Mesenchymal stem cell (in vitro differentiated cells and primary cell): ENCODE results near the gene WNT8B.

ENCODE experiments used
- DNase-seq: peaks from one replicate; pipeline ENCODE4 v3.0.0-alpha.2; 2013
- H2AFZ ChIP-seq: one replicate; pipeline ENCODE4 v1.6.1; 2013; ENCODE audit warnings: low read depth, mild to moderate bottlenecking, control low read depth, inconsistent platforms, low read length, moderate library complexity
- H2AK5ac ChIP-seq: 2 replicates; pipeline ENCODE4 v1.6.1; 2013; ENCODE audit warnings: low read length, moderate library complexity, mild to moderate bottlenecking, inconsistent platforms; ENCODE audit not compliant: severe bottlenecking
- H2BK120ac ChIP-seq: one replicate; pipeline ENCODE4 v1.6.1; 2013; ENCODE audit warnings: low read depth, mild to moderate bottlenecking, inconsistent platforms, low read length, moderate library complexity
- H2BK12ac ChIP-seq, 2 experiments: one replicate each; pipeline ENCODE4 v1.6.1; 2013; ENCODE audit warnings: inconsistent platforms in 2 of 2, low read length in 2 of 2, mild to moderate bottlenecking in 2 of 2, moderate library complexity in 2 of 2, control low read depth in 1 of 2
- H2BK15ac ChIP-seq: one replicate; pipeline ENCODE4 v1.6.1; 2013; ENCODE audit warnings: mild to moderate bottlenecking, low read depth, inconsistent platforms; ENCODE audit not compliant: poor library complexity, severe bottlenecking
- H2BK5ac ChIP-seq: 2 replicates; pipeline ENCODE4 v1.6.1; 2013; ENCODE audit warnings: low read depth, mild to moderate bottlenecking, low read length, control low read depth, inconsistent platforms; ENCODE audit not compliant: poor library complexity, severe bottlenecking
- H3K14ac ChIP-seq, 2 experiments: one replicate each; pipeline ENCODE4 v1.6.1; 2013; ENCODE audit warnings: inconsistent platforms in 2 of 2, low read length in 2 of 2, control low read depth in 1 of 2, mild to moderate bottlenecking in 1 of 2, moderate library complexity in 1 of 2
- H3K18ac ChIP-seq, 2 experiments: one replicate each; pipeline ENCODE4 v1.6.1; 2013; ENCODE audit warnings: inconsistent platforms in 2 of 2, low read length in 2 of 2, control low read depth in 1 of 2, low read depth in 1 of 2, mild to moderate bottlenecking in 1 of 2
- H3K23ac ChIP-seq, 2 experiments: one replicate each; pipeline ENCODE4 v1.6.1; 2013; ENCODE audit warnings: inconsistent platforms in 2 of 2, low read length in 2 of 2, mild to moderate bottlenecking in 2 of 2, moderate library complexity in 2 of 2, control low read depth in 1 of 2
- H3K27ac ChIP-seq: 2 replicates; pipeline ENCODE4 v1.5.1; 2013; ENCODE audit warnings: mild to moderate bottlenecking, moderate library complexity, low read length, control low read depth, inconsistent platforms; ENCODE audit not compliant: poor library complexity, severe bottlenecking
- H3K27me3 ChIP-seq, 2 experiments: 2 replicates each; pipeline versions ENCODE4 v1.6.1 to v1.7.0; 2013; ENCODE audit warnings: low read length in 2 of 2, mild to moderate bottlenecking in 2 of 2, moderate library complexity in 2 of 2, control low read depth in 1 of 2, inconsistent platforms in 1 of 2; ENCODE audit not compliant: control insufficient read depth in 1 of 2, insufficient read depth in 1 of 2
- H3K36me3 ChIP-seq, 2 experiments: 2 replicates each; pipeline versions ENCODE4 v1.6.1 to v1.7.0; 2013; ENCODE audit warnings: low read length in 2 of 2, control low read depth in 1 of 2, inconsistent platforms in 1 of 2, low read depth in 1 of 2, mild to moderate bottlenecking in 1 of 2; ENCODE audit not compliant: insufficient read depth in 2 of 2, control insufficient read depth in 1 of 2
- H3K4ac ChIP-seq, 2 experiments: one replicate each; pipeline ENCODE4 v1.6.1; 2013; ENCODE audit warnings: inconsistent platforms in 2 of 2, low read length in 2 of 2, mild to moderate bottlenecking in 2 of 2, moderate library complexity in 2 of 2, control low read depth in 1 of 2, low read depth in 1 of 2
- H3K4me1 ChIP-seq: 2 replicates; pipeline ENCODE4 v1.6.1; 2013; ENCODE audit warnings: low read depth, low read length, control low read depth; ENCODE audit not compliant: control insufficient read depth, insufficient read depth
- H3K4me2 ChIP-seq: 2 replicates; pipeline ENCODE4 v1.6.1; 2013; ENCODE audit warnings: low read length, mild to moderate bottlenecking, inconsistent platforms; ENCODE audit not compliant: poor library complexity, severe bottlenecking
- H3K4me3 ChIP-seq, 2 experiments: 2 replicates each; pipeline versions ENCODE4 v1.5.1 to v1.7.0; 2013; ENCODE audit warnings: low read length in 2 of 2, mild to moderate bottlenecking in 2 of 2, control low read depth in 1 of 2, low read depth in 1 of 2; ENCODE audit not compliant: insufficient read depth in 1 of 2
- H3K79me1 ChIP-seq: replicated peaks from 2 replicates; pipeline ENCODE4 v1.6.1; 2013; ENCODE audit warnings: mild to moderate bottlenecking, control low read depth, low read length, inconsistent platforms; ENCODE audit not compliant: poor library complexity, severe bottlenecking
- H3K9ac ChIP-seq: 2 replicates; pipeline ENCODE4 v1.7.0; 2013; ENCODE audit warnings: mild to moderate bottlenecking, low read length, moderate library complexity
- H3K9me3 ChIP-seq: 2 replicates; pipeline ENCODE4 v1.7.0; 2013; ENCODE audit warnings: mild to moderate bottlenecking, low read length; ENCODE audit not compliant: control insufficient read depth
- H4K8ac ChIP-seq: one replicate; pipeline ENCODE4 v1.6.1; 2013; ENCODE audit warnings: inconsistent platforms, mild to moderate bottlenecking, low read length, moderate library complexity
- H4K91ac ChIP-seq: one replicate; pipeline ENCODE4 v1.6.1; 2013; ENCODE audit warnings: mild to moderate bottlenecking, low read length, inconsistent platforms
- WGBS: methylation state at CpG from one replicate; pipeline ENCODE4 v1.1.7; 2013; ENCODE audit warnings: mixed read lengths; 5-methylcytosine and 5-hydroxymethylcytosine counted together

WNT8B gene

DNA sequence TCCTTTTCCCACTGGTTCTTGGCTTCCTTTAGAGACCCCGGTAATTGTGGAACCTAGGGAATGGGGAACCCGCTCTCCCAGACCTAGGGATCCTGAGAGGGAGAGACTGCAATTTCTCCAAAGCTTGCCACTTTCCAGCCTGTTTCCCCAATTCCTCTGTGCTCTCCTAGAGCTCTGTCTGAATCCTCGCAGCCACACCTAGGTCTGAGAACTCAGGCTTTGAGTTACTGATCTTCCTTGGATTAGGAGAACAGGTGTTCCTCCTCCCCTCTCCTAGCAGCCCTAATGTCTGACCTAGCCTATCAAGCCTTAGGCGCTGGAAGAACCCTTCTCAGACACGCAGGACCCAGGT lies 20.0 kb downstream of the WNT8B start:
- peaks cover 15% of the 10 kb centered on the region for H3K4me1 ChIP-seq
- peaks cover 58 to 85% of the 10 kb centered on the region in 2 experiments for H3K27me3 ChIP-seq
- no peak overlapping the region for H3K18ac ChIP-seq
- H2BK15ac ChIP-seq: no peak overlapping the region
- H2BK12ac ChIP-seq: no peak overlapping the region
- no peak for DNase-seq
- H2BK5ac ChIP-seq: no peak overlapping the region
- H3K14ac ChIP-seq: no peak overlapping the region
- no peak overlapping the region for H3K4me3 ChIP-seq
- no peak overlapping the region for H2AK5ac ChIP-seq
- no peak overlapping the region for H4K91ac ChIP-seq
- H3K36me3 ChIP-seq: peaks cover 15 to 16% of the 10 kb centered on the region in 2 experiments
- H3K27ac ChIP-seq: no peak overlapping the region
- H4K8ac ChIP-seq: no peak overlapping the region
- no peak overlapping the region for H3K4ac ChIP-seq
- peak overlapping the region; percentile 69 for H3K4me2 ChIP-seq
- H2BK120ac ChIP-seq: no peak overlapping the region
- no peaks in the 10 kb centered on the region for H3K9me3 ChIP-seq
- no peaks in the 10 kb centered on the region for H3K79me1 ChIP-seq
- WGBS: 39% methylated on average over 5 of the region's 5 CpGs
- no peak overlapping the region for H3K9ac ChIP-seq
- H2AFZ ChIP-seq: no peak overlapping the region
- no peak overlapping the region for H3K23ac ChIP-seq

GRCh38 chr10:100483876-100484666 lies 21.3 kb downstream of the WNT8B start:
- H2BK120ac ChIP-seq: no peak overlapping the region
- H3K23ac ChIP-seq: no peak overlapping the region
- H3K4me3 ChIP-seq: no peak overlapping the region
- peaks cover 51 to 77% of the 10 kb centered on the region in 2 experiments for H3K27me3 ChIP-seq
- 84% methylated on average over 4 of the region's 5 CpGs for WGBS
- H3K14ac ChIP-seq: no peak overlapping the region
- H4K91ac ChIP-seq: no peak overlapping the region
- H2BK12ac ChIP-seq: no peak overlapping the region
- no peak overlapping the region for H2BK15ac ChIP-seq
- H2BK5ac ChIP-seq: no peak overlapping the region
- no peak overlapping the region for H3K27ac ChIP-seq
- no peaks in the 10 kb centered on the region for H3K9me3 ChIP-seq
- H2AFZ ChIP-seq: no peak overlapping the region
- H3K36me3 ChIP-seq: peaks cover 23 to 25% of the 10 kb centered on the region in 2 experiments
- H3K79me1 ChIP-seq: no peaks in the 10 kb centered on the region
- H2AK5ac ChIP-seq: no peak overlapping the region
- no peak overlapping the region for H3K4me2 ChIP-seq
- peaks cover 15% of the 10 kb centered on the region for H3K4me1 ChIP-seq
- no peak overlapping the region for H3K9ac ChIP-seq
- no peak for DNase-seq
- H4K8ac ChIP-seq: no peak overlapping the region
- no peak overlapping the region for H3K4ac ChIP-seq
- H3K18ac ChIP-seq: no peak overlapping the region

DNA sequence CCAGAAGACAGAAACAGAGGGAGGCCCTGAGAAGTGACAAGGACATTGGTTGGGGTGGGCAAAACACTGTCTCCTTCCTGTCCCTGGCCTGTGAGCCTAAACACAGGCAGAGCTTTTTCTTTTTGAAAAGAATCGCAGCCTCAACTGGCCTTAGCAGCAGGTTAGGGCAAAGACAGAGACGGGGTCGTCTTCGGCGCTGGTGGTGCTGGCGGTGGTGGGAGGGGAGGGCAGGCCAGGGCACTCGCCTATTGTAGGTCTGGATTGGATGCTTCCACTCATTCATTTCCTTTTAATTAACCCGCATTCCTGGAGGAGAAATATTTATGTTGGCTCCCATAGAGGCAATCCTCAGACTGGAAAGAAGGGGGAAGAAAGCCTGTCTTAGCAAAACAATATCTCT lies 22.6 kb downstream of the WNT8B start:
- Histone ChIP-seq H3K9ac (no peak overlapping the region), H2AK5ac (no peak overlapping the region), H3K4me3 (no peak overlapping the region), H2BK120ac (no peak overlapping the region), H3K14ac (no peak overlapping the region), H3K79me1 (no peaks in the 10 kb centered on the region), H3K18ac (no peak overlapping the region), H3K4ac (no peak overlapping the region), H2AFZ (no peak overlapping the region), H3K4me2 (no peak overlapping the region), H2BK5ac (no peak overlapping the region), H3K23ac (no peak overlapping the region), H2BK12ac (no peak overlapping the region), H3K9me3 (no peaks in the 10 kb centered on the region), H4K8ac (no peak overlapping the region), H4K91ac (no peak overlapping the region), H3K27me3 (peaks cover 38 to 64% of the 10 kb centered on the region in 2 experiments), H3K4me1 (peaks cover 15% of the 10 kb centered on the region), H2BK15ac (no peak overlapping the region), H3K36me3 (peaks cover 31 to 34% of the 10 kb centered on the region in 2 experiments), H3K27ac (no peak overlapping the region)
- WGBS: 30% methylated on average over 3 of the region's 8 CpGs
- DNase-seq: no peak

DNA sequence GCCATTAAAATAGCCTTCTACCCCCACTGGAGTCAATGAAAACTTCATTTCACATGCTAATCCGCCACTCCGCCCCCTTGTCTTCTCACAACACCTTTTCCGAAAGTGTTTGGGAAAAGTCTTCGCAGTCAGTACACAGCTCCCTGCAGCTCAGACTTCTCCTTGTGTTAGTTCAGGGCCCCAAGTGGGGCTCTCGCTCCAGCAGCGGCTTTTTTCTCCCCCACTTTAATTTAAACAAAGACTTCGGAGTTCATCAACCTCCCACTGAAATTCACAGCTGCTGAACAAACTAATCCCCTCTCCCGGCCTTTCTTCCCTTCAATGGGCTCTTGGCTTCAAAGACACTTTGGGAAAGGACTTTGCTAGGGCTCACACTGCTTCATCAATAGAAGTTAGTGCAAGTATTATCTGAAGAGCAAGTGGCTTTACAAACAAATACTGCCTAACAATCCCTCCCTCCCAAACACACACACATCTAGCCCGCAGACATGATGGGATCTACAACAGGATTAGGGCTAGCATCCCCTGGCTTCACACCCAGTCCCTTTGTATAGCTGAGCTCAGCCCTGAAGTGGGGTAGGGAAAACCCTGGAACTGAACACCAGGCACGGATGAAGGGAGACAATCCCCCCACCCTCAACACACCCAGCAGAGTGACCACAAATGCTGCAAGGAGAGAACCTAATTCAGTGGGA lies 23.1 kb downstream of the WNT8B start:
- peaks cover 32 to 58% of the 10 kb centered on the region in 2 experiments for H3K27me3 ChIP-seq
- H2BK12ac ChIP-seq: no peak overlapping the region
- DNase-seq: no peak
- no peak overlapping the region for H3K4me3 ChIP-seq
- no peak overlapping the region for H3K18ac ChIP-seq
- no peak overlapping the region for H2BK5ac ChIP-seq
- no peak overlapping the region for H4K91ac ChIP-seq
- no peak overlapping the region for H4K8ac ChIP-seq
- H3K14ac ChIP-seq: no peak overlapping the region
- H3K23ac ChIP-seq: no peak overlapping the region
- no peak overlapping the region for H3K4ac ChIP-seq
- 49% methylated on average over 10 of the region's 10 CpGs for WGBS
- peaks cover 15% of the 10 kb centered on the region for H3K4me1 ChIP-seq
- no peaks in the 10 kb centered on the region for H3K79me1 ChIP-seq
- H2AK5ac ChIP-seq: no peak overlapping the region
- H2AFZ ChIP-seq: no peak overlapping the region
- peaks cover 34 to 37% of the 10 kb centered on the region in 2 experiments for H3K36me3 ChIP-seq
- no peak overlapping the region for H2BK120ac ChIP-seq
- H3K9ac ChIP-seq: no peak overlapping the region
- no peaks in the 10 kb centered on the region for H3K9me3 ChIP-seq
- no peak overlapping the region for H3K4me2 ChIP-seq
- H3K27ac ChIP-seq: no peak overlapping the region
- H2BK15ac ChIP-seq: no peak overlapping the region
